Measurements from ENCODE around the gene NFATC1.

Gene NFATC1

GRCh38 chr18:79393181-79393634 lies 2.5 kb upstream of the NFATC1 start:
- no peak for DNase-seq

- no peak for DNase-seq
Measured at GRCh38 chr18:79393635-79394533, 1.8 kb upstream of the NFATC1 start.

- DNase-seq = no peak
Measured at GRCh38 chr18:79394534-79395307, 1.0 kb upstream of the NFATC1 start.

- no peak for DNase-seq
Measured at GRCh38 chr18:79395308-79395640, 456 bp upstream of the NFATC1 start.

- no peak for DNase-seq
Measured at GRCh38 chr18:79396431-79397246, 909 bp downstream of the NFATC1 start.

- no peak for DNase-seq
Measured at GRCh38 chr18:79397247-79397829, 1.6 kb downstream of the NFATC1 start.

- DNase-seq = no peak
Measured at GRCh38 chr18:79397830-79398761, 2.4 kb downstream of the NFATC1 start.

GRCh38 chr18:79399275-79400081 lies 3.7 kb downstream of the NFATC1 start:
- no peak for DNase-seq

GRCh38 chr18:79400091-79400590 lies 4.4 kb downstream of the NFATC1 start:
- DNase-seq = no peak

GRCh38 chr18:79400591-79401381 lies 5.1 kb downstream of the NFATC1 start:
- DNase-seq = no peak

GRCh38 chr18:79401494-79402208 lies 5.9 kb downstream of the NFATC1 start:
- no peak for DNase-seq

- no peak for DNase-seq
Measured at GRCh38 chr18:79402209-79402576, 6.5 kb downstream of the NFATC1 start.

GRCh38 chr18:79402977-79403722 lies 7.4 kb downstream of the NFATC1 start:
- DNase-seq = no peak

GRCh38 chr18:79403723-79404566 lies 8.2 kb downstream of the NFATC1 start:
- no peak for DNase-seq

GRCh38 chr18:79404567-79404910 lies 8.8 kb downstream of the NFATC1 start:
- no peak for DNase-seq

- no peak for DNase-seq
Measured at GRCh38 chr18:79405019-79405780, 9.5 kb downstream of the NFATC1 start.
